ENCODE measurements around the gene DTL. TPM values are rescaled to one million over a fixed set of nuclear protein-coding genes. Genes with fewer than 3 reads are reported as not detected.

Gene DTL
- total RNA-seq, 1 donor from 2014 or later, result 6.3 TPM

DNA sequence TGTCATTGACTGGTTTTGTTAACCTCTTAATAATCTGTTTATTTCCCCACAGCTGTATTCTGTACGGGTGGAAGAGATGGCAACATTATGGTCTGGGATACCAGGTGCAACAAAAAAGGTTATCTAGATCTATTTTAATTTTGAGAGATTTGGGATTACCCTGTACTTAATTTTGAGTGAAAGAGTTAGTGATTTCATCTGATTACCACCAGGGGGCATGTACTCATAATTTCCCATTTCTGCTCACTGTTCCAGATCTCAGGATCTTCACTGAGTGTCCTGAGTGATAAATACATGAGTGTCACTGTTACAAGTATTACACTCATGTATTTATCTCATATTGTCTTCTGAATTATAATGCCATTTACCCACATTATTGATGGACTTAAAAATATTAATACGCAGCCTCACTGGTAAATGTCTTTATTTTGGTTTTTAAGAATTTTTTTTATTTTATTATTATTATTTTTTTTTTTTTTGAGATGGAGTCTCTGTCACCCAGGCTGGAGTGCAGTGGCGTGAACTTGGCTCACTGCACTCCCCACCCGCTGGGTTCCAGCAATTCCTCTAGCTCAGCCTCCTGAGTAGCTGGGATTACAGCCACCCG lies 27.4 kb downstream of the DTL start:
- H3K27ac Mint-ChIP-seq (ENCODE audit: unreplicated experiment), result no peak overlapping the region
- no peak overlapping the region for H3K4me2 ChIP-seq (ENCODE audit: low read length)
- no peak overlapping the region for H3K4me3 Mint-ChIP-seq (ENCODE audit: unreplicated experiment)
- H3K4me1 ChIP-seq (ENCODE audit: insufficient read depth, low read length), result no peaks in the 10 kb centered on the region
- no peaks in the 10 kb centered on the region for H3K9me3 Mint-ChIP-seq (ENCODE audit: unreplicated experiment)
- DNase-seq (ENCODE audit: low read depth) (peak; percentile 12), FAIRE-seq (peak; percentile 59)
- no peaks in the 10 kb centered on the region for H3K27me3 ChIP-seq (ENCODE audit: insufficient read depth, low read length)
- H4K20me1 ChIP-seq (ENCODE audit: insufficient read depth, low read length), result no peaks in the 10 kb centered on the region
- TF ChIP-seq EZH2 (IDR thresholded peaks at IDR 0.05; ENCODE audit: insufficient read depth, low read length), result no peak
- TF ChIP-seq, protein P1, sequence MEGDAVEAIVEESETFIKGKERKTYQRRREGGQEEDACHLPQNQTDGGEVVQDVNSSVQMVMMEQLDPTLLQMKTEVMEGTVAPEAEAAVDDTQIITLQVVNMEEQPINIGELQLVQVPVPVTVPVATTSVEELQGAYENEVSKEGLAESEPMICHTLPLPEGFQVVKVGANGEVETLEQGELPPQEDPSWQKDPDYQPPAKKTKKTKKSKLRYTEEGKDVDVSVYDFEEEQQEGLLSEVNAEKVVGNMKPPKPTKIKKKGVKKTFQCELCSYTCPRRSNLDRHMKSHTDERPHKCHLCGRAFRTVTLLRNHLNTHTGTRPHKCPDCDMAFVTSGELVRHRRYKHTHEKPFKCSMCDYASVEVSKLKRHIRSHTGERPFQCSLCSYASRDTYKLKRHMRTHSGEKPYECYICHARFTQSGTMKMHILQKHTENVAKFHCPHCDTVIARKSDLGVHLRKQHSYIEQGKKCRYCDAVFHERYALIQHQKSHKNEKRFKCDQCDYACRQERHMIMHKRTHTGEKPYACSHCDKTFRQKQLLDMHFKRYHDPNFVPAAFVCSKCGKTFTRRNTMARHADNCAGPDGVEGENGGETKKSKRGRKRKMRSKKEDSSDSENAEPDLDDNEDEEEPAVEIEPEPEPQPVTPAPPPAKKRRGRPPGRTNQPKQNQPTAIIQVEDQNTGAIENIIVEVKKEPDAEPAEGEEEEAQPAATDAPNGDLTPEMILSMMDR (IDR thresholded peaks at IDR 0.05; ENCODE audit: insufficient read depth, low read depth, low read length), result peak; percentile 67
- H3K9ac ChIP-seq (ENCODE audit: low read length), result no peak overlapping the region
- H3K36me3 ChIP-seq (ENCODE audit: insufficient read depth, low read length), result peaks cover 3% of the 10 kb centered on the region
- H3K79me2 ChIP-seq (ENCODE audit: insufficient read depth, low read length), result no peaks in the 10 kb centered on the region
- H3K36me3 Mint-ChIP-seq (ENCODE audit: low read depth, unreplicated experiment), result no peaks in the 10 kb centered on the region
- H3K4me3 ChIP-seq (ENCODE audit: insufficient read depth, low read depth, low read length), result no peak overlapping the region
- H3K4me1 Mint-ChIP-seq (ENCODE audit: low read depth, unreplicated experiment), result peaks cover 2% of the 10 kb centered on the region
- H2AFZ ChIP-seq (ENCODE audit: low read depth, low read length), result no peak overlapping the region
- H3K27me3 Mint-ChIP-seq (ENCODE audit: low read depth, unreplicated experiment), result no peaks in the 10 kb centered on the region
- no peaks in the 10 kb centered on the region for H3K9me3 ChIP-seq (ENCODE audit: insufficient read depth, low read depth, low read length)
- H3K27ac ChIP-seq (ENCODE audit: low read depth, low read length), result no peak overlapping the region

DNA sequence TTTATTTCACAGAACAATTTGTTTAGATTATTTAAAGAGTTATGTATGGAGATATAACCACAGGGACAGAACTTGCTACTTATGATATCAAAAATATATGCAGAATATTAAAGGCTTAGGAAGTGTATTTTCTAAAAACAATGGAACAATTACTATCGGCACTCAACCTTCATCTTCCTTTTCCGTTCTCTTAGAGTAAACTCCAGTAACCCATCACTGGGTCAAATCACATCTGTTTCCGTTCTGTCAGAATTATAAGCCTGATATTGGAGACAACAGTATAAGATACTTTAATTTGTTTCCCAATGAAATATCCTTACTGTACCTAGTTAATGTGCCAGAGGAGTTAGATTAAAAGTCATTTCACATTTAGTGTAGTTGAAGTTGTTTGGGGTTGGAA lies 32.2 kb downstream of the DTL start:
- H3K27me3 Mint-ChIP-seq (ENCODE audit: low read depth, unreplicated experiment), result no peaks in the 10 kb centered on the region
- no peak overlapping the region for H2AFZ ChIP-seq (ENCODE audit: low read depth, low read length)
- H3K4me2 ChIP-seq (ENCODE audit: low read length), result no peak overlapping the region
- no peak overlapping the region for H3K4me3 ChIP-seq (ENCODE audit: insufficient read depth, low read depth, low read length)
- H3K9me3 ChIP-seq (ENCODE audit: insufficient read depth, low read depth, low read length), result no peaks in the 10 kb centered on the region
- no peaks in the 10 kb centered on the region for H3K4me1 Mint-ChIP-seq (ENCODE audit: low read depth, unreplicated experiment)
- H3K36me3 ChIP-seq (ENCODE audit: insufficient read depth, low read length), result peaks cover 3% of the 10 kb centered on the region
- H3K27me3 ChIP-seq (ENCODE audit: insufficient read depth, low read length), result no peaks in the 10 kb centered on the region
- no peak overlapping the region for H3K4me3 Mint-ChIP-seq (ENCODE audit: unreplicated experiment)
- no peak overlapping the region for H3K27ac ChIP-seq (ENCODE audit: low read depth, low read length)
- no peaks in the 10 kb centered on the region for H3K79me2 ChIP-seq (ENCODE audit: insufficient read depth, low read length)
- H3K4me1 ChIP-seq (ENCODE audit: insufficient read depth, low read length), result no peaks in the 10 kb centered on the region
- no peak overlapping the region for H3K9ac ChIP-seq (ENCODE audit: low read length)
- TF ChIP-seq, protein P1 (IDR thresholded peaks at IDR 0.05; ENCODE audit: insufficient read depth, low read depth, low read length), result no peak
- TF ChIP-seq EZH2 (IDR thresholded peaks at IDR 0.05; ENCODE audit: insufficient read depth, low read length), result no peak
- H3K9me3 Mint-ChIP-seq (ENCODE audit: unreplicated experiment), result no peaks in the 10 kb centered on the region
- no peaks in the 10 kb centered on the region for H4K20me1 ChIP-seq (ENCODE audit: insufficient read depth, low read length)
- no peak for FAIRE-seq
- DNase-seq (ENCODE audit: low read depth), result no peak
- no peaks in the 10 kb centered on the region for H3K36me3 Mint-ChIP-seq (ENCODE audit: low read depth, unreplicated experiment)
- no peak overlapping the region for H3K27ac Mint-ChIP-seq (ENCODE audit: unreplicated experiment)

DNA sequence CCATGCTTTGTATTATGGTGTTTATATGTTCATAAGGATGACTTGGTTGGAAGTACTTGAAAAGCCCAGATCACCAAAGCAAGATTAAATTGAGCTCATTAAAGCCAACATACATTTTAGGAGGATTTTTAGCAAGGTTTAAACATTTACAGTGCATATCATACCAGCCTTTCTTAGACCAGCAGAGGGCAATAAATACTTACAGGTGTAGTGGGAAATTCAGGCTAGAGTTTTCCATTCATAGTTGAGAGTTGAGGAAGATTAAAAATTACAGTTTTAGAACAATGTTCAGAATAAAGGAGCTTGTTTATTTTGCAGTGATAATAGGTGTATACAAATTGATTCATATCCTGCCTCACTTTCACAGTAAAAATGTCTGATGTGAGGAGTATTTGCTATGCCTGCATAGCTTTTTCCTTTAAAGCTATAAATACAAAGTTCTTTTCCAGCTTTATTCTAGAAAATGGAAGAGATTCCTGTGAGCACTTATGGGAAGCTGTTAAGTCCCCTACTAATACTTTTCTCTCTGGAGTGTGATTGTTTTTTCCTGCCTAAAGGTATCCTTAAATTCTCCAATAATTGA lies 35.3 kb downstream of the DTL start:
- Mint-ChIP-seq H3K36me3 (ENCODE audit: low read depth, unreplicated experiment) (no peaks in the 10 kb centered on the region), H3K27me3 (ENCODE audit: low read depth, unreplicated experiment) (no peaks in the 10 kb centered on the region), H3K4me1 (ENCODE audit: low read depth, unreplicated experiment) (no peaks in the 10 kb centered on the region), H3K27ac (ENCODE audit: unreplicated experiment) (peak overlapping the region; percentile 50), H3K9me3 (ENCODE audit: unreplicated experiment) (no peaks in the 10 kb centered on the region), H3K4me3 (ENCODE audit: unreplicated experiment) (no peak overlapping the region)
- Histone ChIP-seq H3K36me3 (ENCODE audit: insufficient read depth, low read length) (peaks cover 4% of the 10 kb centered on the region), H3K4me1 (ENCODE audit: insufficient read depth, low read length) (no peaks in the 10 kb centered on the region), H3K27me3 (ENCODE audit: insufficient read depth, low read length) (no peaks in the 10 kb centered on the region), H3K9ac (ENCODE audit: low read length) (no peak overlapping the region), H3K79me2 (ENCODE audit: insufficient read depth, low read length) (no peaks in the 10 kb centered on the region), H3K27ac (ENCODE audit: low read depth, low read length) (no peak overlapping the region), H3K4me2 (ENCODE audit: low read length) (no peak overlapping the region), H3K9me3 (ENCODE audit: insufficient read depth, low read depth, low read length) (no peaks in the 10 kb centered on the region), H4K20me1 (ENCODE audit: insufficient read depth, low read length) (no peaks in the 10 kb centered on the region), H3K4me3 (ENCODE audit: insufficient read depth, low read depth, low read length) (no peak overlapping the region), H2AFZ (ENCODE audit: low read depth, low read length) (no peak overlapping the region)
- FAIRE-seq, result peak; percentile 64
- TF ChIP-seq, protein P1 (IDR thresholded peaks at IDR 0.05; ENCODE audit: insufficient read depth, low read depth, low read length), result peak; percentile 74
- TF ChIP-seq EZH2 (IDR thresholded peaks at IDR 0.05; ENCODE audit: insufficient read depth, low read length), result no peak
- peak; percentile 38 for DNase-seq (ENCODE audit: low read depth)

All from astrocyte (in vitro differentiated cells and primary cell).